GM19468 (cell line): ENCODE measurements around the gene GNAZ.

ENCODE experiments used
- ATAC-seq: cut with Tn5 transposase; IDR thresholded peaks from one replicate; pipeline ENCODE4 v1.9.1; 2021; ENCODE audit warnings: mild to moderate bottlenecking, moderate library complexity, moderate number of reproducible peaks; ENCODE audit not compliant: unreplicated experiment; ENCODE audit errors: extremely low read depth

GNAZ gene

GRCh38 chr22:23161574-23161973 is 91.3 kb downstream of the GNAZ start:
- no peak for ATAC-seq

DNA sequence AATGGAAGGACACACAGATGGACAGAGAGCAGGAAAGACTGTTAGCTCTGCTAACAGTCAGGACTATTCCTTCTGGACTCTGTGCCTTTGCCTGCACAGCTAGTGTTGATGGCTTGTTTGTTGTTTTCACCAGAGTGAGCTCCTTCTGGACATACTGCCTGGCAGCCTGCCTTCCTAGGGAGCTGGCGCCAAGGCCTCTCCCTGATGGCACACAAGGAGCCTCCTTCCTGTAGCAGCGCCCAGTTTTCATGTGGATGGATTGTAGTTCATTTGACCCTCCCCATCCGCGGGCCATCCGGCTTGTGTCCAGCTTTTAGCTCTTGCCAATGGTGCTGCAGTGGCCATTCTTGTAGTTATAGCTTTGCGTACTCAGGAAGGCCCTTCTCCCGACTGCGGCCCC is 93.3 kb downstream of the GNAZ start:
- ATAC-seq = no peak

DNA sequence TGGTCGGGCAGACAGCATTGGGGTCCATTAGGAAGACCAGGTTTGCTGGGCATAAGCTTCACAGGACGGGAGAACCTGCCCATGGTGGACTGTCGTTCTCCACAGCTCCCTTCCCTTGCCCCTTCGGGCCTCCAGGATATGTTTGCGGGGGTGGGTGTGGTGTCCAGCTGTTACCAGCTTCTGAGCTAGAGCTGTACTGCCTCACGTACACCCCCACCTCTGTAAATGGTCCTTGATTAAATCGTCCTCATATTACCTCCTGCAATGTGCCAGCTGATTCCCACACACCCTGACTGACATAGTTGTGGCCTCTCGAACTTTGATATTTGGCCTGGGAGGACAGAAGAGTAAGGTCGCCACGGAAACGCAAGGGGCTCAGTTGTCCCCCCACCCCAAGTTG is 93.8 kb downstream of the GNAZ start:
- ATAC-seq = no peak

DNA sequence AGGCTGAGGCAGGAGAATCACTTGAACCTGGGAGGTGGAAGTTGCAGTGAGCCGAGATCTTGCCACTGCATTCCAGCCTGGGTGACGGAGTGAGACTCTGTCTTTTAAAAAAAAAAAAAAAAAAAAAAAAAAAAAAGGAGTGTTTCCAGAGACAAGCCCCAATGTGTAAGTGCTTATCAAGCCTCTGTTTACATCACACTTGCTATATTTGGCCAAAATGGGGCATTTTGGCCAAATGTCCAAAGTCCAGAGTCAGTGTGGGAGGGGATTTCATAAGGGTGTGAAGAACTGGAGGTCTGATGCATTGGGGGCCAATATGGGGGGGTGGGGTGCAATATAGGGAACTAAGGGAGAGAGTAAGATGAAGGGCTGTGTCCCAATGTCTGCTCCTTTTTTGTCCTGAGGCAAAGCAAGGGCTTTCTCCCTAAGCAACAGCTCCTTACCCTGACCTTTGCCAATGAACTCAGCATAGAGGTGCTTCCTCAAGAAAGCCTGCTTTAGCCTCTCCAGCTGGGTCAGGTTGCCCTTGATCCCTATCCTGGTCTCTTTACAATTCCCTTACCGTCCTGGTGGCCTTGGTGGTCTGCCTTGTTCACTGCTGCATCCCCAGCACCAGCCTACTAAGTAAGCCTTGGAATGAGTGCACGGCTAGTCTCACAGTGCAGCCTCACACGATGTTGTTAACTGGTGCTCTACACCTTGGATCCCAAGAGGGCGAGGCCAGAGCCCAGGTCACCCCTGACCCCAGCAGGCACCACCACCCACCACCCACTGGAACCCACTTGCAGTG is 95.9 kb downstream of the GNAZ start:
- ATAC-seq = no peak

GRCh38 chr22:23166841-23167616 is 96.7 kb downstream of the GNAZ start:
- ATAC-seq = no peak

GRCh38 chr22:23168391-23169042 is 98.2 kb downstream of the GNAZ start:
- ATAC-seq = no peak

GRCh38 chr22:23169043-23169406 is 98.7 kb downstream of the GNAZ start:
- ATAC-seq = no peak
